ENCODE measurements around the gene PMEPA1.

The PMEPA1 gene

DNA sequence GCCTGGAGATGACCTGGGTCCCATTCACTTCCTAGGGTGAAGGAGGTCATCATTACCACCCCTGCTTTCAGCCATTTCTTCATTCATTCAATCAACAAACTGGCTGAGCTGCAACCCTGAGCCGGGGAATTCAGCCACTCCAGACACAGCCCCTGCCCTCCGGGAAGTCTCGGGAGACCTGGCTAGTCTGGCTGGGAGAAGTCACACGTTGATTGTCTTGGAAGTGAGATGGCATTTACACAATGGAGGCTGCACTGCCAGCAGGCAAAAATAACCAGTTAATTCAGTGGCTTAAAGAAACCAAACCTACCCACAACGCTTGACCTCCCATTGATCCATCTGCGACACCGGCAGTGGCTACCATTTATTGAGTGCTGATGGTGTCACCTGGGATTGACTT, 2.0 kb upstream of the PMEPA1 start:
- DNase-seq (ENCODE audit: low read depth), result no peak

GRCh38 chr20:57711311-57711712, 1.5 kb upstream of the PMEPA1 start:
- DNase-seq (ENCODE audit: low read depth), result no peak

DNA sequence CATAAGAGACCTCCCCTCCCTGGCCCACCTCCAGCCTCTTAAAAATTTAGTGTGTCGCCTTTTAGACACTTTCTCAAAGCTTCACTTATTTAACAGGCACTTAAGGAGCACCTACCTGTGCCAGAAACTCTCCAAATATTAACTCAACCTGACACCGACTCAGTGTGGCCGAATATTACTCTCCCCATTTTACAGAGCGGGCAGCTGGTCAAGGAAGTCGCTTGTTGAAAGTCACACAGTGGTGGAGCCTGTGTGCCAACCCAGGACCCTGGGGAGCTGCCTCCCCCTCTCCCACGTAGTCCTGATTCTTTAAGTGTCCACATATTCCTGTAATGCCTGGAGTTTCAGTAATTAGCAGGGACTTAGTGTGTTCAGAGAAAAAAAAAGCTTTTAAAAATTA, 1.0 kb upstream of the PMEPA1 start:
- no peak for DNase-seq (ENCODE audit: low read depth)

DNA sequence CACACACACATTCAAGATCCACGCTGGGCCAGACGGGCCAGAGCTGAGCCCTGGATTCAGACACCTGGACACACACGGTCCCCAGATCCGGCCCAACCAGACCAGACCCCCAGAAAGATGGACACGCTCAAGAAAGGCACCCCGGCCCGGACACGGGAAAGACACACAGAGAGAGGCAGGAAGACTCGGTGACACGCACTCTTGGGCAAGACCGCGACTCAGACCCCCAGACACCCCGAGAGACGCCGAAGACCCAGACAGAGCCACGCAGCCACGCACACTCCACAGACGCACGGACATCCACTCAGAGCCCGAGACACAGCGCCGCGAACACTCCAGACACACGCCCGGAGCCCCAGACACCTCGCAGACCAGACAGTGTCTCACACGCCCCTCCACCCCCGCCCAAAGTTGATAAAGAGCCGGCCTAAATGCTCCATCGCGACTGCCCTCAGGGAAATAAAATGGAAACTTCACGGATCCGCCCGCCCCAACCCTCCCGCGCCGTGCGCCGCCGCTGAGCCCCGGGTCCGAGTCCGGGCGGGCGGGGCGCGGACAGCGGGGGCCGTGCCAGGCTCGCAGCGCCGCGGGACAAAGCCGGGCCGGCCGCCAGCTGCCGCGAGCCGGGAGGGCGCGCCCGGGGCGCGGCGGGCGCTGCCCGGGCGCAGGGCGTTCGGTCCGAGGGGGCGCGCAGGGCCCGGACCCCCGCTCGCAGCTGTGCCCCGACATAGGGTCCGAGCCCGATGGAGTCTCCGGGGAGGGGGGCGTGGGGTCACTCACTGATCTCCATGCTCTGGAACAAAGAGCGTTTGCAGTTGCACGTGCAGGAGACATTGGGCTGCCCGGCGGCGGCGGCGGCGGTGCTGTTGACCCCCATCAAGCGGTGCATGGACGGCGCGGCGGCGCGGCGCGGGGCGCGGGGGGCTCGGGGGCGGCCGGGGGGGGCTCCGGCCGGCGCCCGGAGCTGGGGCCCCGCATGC, 831 bp downstream of the PMEPA1 start:
- no peak for DNase-seq (ENCODE audit: low read depth)

DNA sequence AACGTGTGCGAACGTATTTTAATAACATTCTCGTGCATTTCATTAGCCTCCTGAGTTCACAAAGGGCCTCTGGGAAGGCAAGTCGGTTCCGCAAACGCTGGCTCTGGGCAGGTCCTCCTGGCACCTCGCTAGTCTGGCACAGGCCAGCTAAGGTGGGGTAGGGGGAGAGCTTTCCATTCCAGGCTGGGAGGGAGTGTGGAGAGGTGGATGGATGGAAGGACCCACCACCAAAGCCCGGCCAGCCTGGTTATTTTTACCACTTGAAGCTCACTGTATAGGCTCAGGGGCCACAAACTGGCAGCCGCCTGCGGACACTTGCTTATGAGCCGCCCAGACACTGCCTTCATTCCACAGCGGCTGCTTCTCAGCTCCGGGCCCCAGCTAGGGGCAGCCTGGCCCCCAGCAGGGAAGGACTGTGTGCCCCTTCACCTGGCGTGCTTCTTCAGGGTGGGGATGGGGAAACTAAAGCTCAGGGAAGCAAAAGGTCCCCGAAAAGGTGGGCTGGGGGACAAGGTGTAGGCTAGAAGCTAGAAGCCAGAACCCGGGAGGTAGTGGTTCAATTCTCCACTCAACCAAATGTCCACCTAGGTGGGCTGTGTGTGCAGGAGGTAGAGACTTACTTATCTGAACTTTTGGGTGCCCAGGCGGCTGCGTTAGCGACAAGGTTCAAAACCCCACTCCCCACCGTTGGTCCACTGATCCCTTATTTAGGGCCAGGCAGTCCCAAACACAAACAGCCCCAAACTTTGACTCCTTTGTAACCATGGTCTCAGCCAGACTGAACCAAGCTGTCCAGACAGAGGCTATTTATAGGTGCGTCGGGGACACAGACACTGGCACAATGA, 1.7 kb downstream of the PMEPA1 start:
- DNase-seq (ENCODE audit: low read depth), result no peak

DNA sequence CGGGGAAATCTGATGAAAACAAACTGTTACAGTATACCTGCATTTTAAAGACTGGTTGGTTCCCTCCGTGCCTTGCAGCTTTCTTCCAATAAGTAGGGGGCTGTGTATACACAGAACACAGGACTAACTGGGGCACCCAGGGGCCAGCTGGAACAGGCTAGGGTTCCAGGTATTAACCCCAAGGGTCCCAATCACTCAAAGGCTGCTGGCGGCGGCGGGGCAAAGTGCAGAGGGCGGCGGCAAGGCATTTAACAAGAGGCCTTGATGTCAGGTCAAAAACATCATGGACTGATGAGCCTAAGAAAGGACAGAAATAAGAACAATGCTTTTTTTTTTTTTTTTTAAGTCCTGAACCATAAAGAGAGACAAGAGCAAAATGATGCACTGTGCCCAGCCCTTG, 2.5 kb downstream of the PMEPA1 start:
- DNase-seq (ENCODE audit: low read depth), result no peak

- DNase-seq (ENCODE audit: low read depth), result no peak
These were observed 4.5 kb downstream of the PMEPA1 start for GRCh38 chr20:57705127-57705899.

GRCh38 chr20:57704245-57704644, 5.6 kb downstream of the PMEPA1 start:
- DNase-seq (ENCODE audit: low read depth), result no peak

GRCh38 chr20:57703013-57703412, 6.8 kb downstream of the PMEPA1 start:
- DNase-seq (ENCODE audit: low read depth), result no peak

DNA sequence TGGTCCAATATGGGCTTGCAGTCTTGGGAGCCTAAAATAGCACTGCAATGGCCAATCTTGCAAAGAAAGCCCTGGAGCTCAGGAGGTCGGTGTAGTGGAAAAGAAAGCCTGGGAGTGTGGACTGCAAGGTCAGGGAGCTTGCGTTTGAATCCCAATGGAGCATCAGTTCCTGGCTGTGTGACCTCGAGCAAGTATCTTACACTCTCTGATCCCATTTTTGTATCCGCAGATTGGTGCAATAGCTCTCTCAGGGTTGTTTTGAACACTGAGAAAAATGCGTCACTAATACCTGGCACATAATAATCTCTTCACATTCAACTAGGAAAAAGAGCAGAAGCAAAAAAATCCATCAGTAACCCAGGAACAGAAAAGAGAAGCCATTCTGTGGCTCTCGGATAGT, 7.3 kb downstream of the PMEPA1 start:
- DNase-seq (ENCODE audit: low read depth), result no peak

DNA sequence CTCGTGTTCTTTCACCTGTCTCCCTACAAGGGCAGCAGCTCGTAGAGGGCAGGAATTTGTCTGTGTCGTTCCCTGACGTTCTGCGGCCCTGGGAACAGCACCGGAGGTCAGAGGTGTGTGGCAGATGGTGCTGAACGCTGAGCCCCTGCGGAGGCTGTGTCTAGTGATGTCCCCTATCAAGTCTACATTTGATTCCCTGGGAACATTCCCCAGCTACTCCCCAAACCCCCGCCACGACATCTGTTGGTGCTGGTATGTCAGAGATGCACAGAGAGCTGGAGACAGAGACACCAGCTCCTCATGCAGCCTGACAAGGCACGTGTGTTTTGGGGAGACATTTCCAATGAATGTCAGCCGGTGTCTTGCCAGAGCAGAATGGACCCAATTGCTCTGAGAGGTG, 7.7 kb downstream of the PMEPA1 start:
- no peak for DNase-seq (ENCODE audit: low read depth)

GRCh38 chr20:57701651-57702050, 8.2 kb downstream of the PMEPA1 start:
- DNase-seq (ENCODE audit: low read depth), result no peak

DNA sequence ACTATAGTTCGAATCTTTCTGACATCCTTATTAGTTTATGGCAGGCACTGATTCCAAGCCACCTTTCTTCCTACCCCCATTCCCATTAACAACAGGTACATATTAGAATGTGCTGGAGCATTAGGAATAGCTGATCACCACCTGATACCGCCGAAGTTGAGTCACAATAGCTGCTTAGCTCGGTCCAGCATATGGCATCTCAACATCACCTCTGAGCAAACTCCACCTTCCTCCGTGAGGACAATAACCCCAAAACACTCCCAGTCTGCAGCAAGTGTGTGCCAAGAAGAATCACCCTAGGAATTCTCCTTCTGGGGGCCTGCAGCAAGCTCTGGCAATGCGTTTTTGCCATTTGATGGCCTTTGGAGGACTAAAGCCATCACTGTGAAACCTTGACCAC, 8.7 kb downstream of the PMEPA1 start:
- no peak for DNase-seq (ENCODE audit: low read depth)

DNA sequence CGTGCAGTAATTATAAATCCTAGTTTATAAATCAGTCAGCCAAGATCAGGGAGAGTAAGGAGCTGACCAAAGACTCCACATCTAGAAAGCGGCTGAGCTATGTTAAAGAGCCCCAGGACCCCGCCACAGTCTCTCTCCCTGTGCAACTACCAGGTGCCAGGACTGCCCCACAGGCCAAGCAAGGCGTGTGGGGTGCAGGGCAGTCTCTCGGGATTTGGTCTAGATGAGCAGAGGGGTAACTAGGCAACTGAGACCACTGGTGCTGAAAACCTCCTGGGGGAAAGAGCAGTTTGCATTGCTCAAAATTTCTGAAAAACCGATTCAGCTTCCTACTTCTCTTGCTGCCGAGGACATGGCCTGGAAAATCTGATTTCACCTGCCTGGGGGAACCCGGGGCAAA, 10.4 kb downstream of the PMEPA1 start:
- no peak for DNase-seq (ENCODE audit: low read depth)

DNA sequence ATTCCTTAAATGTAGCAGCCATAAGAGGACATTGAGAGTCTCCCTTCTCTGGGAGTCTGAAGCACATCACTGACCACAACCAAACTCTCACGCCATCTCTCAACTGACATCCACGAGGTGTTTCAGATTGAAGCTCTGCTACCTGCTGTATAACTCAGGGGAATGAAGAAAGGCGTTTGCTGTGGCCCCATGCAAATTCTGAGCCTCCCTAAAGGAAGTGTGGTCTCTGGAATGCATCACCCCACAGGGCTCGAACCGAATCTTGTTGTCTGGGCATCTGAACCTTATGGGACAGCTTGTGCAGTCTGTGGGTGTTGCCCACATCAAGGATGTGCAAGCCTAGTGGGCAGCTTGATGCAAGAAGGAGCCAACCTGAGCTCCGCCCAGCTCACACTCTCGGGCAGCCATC, 10.9 kb downstream of the PMEPA1 start:
- DNase-seq (ENCODE audit: low read depth), result no peak

- DNase-seq (ENCODE audit: low read depth), result no peak
These were observed 11.5 kb downstream of the PMEPA1 start for GRCh38 chr20:57698116-57698866.

DNA sequence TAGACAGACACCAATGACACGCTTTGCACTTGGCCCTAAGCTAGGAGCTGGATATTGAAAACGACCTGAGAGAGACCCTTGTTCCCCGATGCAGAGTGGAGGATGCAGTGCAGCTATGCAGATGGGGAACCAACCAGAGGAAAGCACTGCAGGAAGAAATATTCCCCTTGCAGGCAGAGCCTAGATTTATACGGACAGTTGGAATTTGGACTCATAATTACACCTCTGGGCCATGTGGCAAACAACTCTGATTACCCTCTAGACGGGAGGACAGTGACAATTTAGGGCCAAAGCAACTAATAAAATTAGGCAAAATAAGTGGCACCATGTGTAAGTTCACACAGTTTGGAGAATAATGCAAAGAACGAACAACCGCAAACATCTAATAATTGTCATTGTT, 12.3 kb downstream of the PMEPA1 start:
- no peak for DNase-seq (ENCODE audit: low read depth)

DNA sequence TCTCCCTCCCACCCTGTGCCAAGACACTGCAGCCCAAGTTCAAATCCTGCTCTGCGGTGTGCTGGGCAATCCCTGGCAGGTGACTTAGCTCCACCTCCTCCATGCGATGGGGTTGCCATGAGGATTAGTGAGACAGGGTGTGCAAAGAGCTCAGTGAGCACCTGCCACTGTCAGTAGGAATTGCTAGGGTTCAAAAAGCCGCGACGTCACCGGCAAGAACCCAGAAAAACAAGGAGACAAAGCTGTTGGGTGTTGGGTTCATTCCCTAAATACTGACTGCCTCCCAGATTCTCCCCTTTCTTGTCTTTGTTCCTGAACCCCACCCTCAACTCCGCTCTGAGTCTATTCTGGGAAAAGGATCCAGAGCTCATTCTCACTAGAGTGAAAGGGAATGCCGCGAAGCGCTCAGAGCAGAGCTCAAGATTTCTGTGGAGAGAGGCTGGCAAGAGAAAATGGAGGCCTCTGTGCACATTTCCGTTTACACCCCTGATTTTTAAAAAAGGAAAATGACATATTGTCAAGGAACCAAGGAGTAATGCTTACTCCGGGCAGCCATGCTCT, 13.3 kb downstream of the PMEPA1 start:
- DNase-seq (ENCODE audit: low read depth), result no peak

DNA sequence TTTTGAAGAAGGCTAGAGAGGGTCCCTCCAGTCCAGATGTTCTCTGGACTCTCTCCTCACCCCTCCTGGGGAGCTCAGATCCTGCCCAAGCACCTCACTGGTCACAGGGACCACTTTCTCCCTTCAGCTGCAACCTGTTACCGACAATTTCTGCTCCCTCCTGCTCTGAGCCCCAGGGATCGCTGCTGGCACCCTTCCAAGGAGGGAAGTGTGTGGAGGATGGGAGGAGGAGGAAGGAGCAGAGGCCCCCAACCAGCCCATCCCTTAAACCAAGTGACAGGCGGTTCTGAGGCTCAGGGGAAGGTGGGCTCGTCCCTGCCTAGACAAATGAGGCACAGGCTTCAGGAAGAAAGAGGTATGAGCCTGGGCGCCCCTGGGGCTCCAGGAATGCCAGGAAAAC, 13.9 kb downstream of the PMEPA1 start:
- no peak for DNase-seq (ENCODE audit: low read depth)

DNA sequence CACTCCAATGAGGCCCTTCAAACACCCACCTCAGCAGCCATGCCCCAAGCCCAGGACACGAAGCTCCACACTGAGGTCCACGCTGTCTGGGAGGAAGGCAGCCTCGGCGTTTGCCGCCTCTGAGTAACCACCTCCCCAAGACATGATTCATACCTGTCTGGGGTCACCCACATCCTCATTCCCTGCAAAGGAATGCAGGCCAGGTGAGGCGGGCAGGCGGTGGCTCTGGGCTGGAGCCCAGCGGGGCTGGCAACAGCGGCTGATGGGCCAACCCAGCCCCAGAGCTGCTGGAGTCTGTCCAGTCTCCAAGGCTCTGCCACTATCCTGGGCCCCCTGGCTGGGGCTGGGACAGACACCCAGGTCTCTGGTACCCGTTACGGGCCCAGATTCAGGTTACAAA, 14.8 kb downstream of the PMEPA1 start:
- DNase-seq (ENCODE audit: low read depth), result no peak

- DNase-seq (ENCODE audit: low read depth), result no peak
These were observed 15.3 kb downstream of the PMEPA1 start for GRCh38 chr20:57694481-57694880.

Measured in stimulated activated CD8-positive, alpha-beta memory T cell treated with anti-CD3 and anti-CD28 coated beads, Interleukin-15, amount 100 ng/mL, for 24 hours (primary cell).